Measurements from ENCODE around the gene TSEN15.
A peak's percentile ranks its signal among the peaks of the same experiment; 100 is the strongest.

TSEN15 gene

GRCh38 chr1:184030433-184031091, 21.0 kb upstream of the TSEN15 start:
- TF ChIP-seq, protein P1, sequence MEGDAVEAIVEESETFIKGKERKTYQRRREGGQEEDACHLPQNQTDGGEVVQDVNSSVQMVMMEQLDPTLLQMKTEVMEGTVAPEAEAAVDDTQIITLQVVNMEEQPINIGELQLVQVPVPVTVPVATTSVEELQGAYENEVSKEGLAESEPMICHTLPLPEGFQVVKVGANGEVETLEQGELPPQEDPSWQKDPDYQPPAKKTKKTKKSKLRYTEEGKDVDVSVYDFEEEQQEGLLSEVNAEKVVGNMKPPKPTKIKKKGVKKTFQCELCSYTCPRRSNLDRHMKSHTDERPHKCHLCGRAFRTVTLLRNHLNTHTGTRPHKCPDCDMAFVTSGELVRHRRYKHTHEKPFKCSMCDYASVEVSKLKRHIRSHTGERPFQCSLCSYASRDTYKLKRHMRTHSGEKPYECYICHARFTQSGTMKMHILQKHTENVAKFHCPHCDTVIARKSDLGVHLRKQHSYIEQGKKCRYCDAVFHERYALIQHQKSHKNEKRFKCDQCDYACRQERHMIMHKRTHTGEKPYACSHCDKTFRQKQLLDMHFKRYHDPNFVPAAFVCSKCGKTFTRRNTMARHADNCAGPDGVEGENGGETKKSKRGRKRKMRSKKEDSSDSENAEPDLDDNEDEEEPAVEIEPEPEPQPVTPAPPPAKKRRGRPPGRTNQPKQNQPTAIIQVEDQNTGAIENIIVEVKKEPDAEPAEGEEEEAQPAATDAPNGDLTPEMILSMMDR (IDR thresholded peaks at IDR 0.05; ENCODE audit: insufficient read depth, low read depth, low read length, missing control alignments) = no peak
- peak; percentile 61 for DNase-seq (ENCODE audit: low read depth)
- H3K4me3 ChIP-seq (ENCODE audit: low read length) = no peak overlapping the region

DNA sequence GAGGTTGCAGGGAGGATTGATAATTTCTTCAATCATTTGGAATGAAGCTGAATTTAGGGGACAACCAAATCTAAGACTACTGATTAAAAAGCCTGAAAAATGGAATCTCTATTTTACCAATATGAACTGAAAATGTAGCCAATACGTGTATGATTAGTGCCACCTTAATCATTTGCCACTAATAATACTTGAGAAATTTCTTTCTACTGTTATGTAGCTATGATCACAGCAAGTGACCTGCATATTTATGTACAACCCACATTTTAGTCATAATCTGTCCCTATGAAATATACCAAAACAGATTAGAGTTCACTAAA, 20.5 kb upstream of the TSEN15 start:
- no peak overlapping the region for H3K4me3 ChIP-seq (ENCODE audit: low read length)
- TF ChIP-seq, protein P1 (IDR thresholded peaks at IDR 0.05; ENCODE audit: insufficient read depth, low read depth, low read length, missing control alignments) = no peak
- no peak for DNase-seq (ENCODE audit: low read depth)

GRCh38 chr1:184031409-184032107, 20.0 kb upstream of the TSEN15 start:
- TF ChIP-seq, protein P1 (IDR thresholded peaks at IDR 0.05; ENCODE audit: insufficient read depth, low read depth, low read length, missing control alignments) = no peak
- no peak overlapping the region for H3K4me3 ChIP-seq (ENCODE audit: low read length)
- no peak for DNase-seq (ENCODE audit: low read depth)

DNA sequence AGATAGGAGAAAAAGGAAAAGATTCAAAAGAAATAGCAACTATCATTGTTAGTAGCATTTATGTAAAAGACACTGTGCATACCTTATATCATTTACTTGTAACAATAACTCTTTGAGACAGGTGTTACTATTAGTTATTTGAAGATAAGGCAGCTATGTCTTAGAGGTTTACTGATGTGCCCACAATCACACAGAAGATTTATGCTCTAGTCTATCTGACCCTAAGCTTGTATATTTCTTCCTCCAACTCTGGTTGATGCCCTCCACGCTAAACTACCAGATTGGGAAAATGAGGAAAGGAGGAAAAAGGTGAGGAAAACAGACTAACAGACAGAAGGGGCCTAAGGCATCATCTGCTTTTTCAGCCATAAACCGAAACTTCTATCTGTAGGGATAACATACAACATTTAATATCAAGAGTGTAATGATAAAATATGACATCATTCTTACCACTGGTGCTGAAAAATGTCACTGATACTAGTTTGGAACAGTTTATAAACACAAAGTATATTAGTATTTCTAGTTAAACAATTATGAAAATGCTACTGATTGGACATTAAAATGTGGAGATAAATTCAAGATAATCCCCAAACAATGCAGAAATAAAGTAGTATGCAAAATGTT, 19.1 kb upstream of the TSEN15 start:
- TF ChIP-seq, protein P1 (IDR thresholded peaks at IDR 0.05; ENCODE audit: insufficient read depth, low read depth, low read length, missing control alignments) = no peak
- H3K4me3 ChIP-seq (ENCODE audit: low read length) = no peak overlapping the region
- DNase-seq (ENCODE audit: low read depth) = no peak

GRCh38 chr1:184032930-184033418, 18.6 kb upstream of the TSEN15 start:
- DNase-seq (ENCODE audit: low read depth) = no peak
- no peak overlapping the region for H3K4me3 ChIP-seq (ENCODE audit: low read length)
- TF ChIP-seq, protein P1 (IDR thresholded peaks at IDR 0.05; ENCODE audit: insufficient read depth, low read depth, low read length, missing control alignments) = no peak

DNA sequence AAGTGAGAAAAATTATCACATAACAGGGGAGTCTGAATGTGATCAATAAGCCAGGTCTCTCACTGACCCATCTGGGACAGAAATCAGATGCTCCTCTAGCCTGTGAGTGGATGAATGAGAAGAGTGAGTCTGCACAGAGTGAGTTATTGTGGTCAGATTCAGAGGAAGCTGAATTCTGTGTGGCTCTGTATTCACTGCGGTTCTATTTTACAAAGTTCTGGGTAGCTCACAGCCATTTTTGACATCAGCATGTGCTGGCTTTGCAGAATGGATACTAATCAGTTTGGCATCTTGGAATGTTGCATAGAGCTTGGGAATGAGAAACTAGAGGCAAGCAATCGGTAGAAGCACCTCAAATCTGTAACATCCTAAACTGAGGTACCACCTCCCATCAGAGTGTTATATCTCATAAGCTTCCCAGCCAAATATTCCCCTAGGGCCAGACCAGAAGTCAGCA, 17.8 kb upstream of the TSEN15 start:
- DNase-seq (ENCODE audit: low read depth) = no peak
- TF ChIP-seq, protein P1 (IDR thresholded peaks at IDR 0.05; ENCODE audit: insufficient read depth, low read depth, low read length, missing control alignments) = no peak
- no peak overlapping the region for H3K4me3 ChIP-seq (ENCODE audit: low read length)
